Upper lobe of left lung (tissue), 4 donors: ENCODE measurements around the gene EMC1.

Experiments
- CTCF ChIP-seq, 6 experiments: fragments of 450-650 bp in 4 of 6; fragments of 200-600 bp in 2 of 6; sonication (generic) in 2 of 6; IDR thresholded peaks; one replicate each; pipeline ENCODE4 v1.5.1; 2016 to 2019; ENCODE audit warnings: antibody characterized with exemption in 6 of 6
- EP300 ChIP-seq, 4 donors: sonication (generic); formaldehyde crosslinking; IDR thresholded peaks; one replicate each; pipeline ENCODE4 v1.5.1; 2017; ENCODE audit warnings: antibody characterized with exemption in 4 of 4, control low read depth in 2 of 4
- POLR2A ChIP-seq, 4 donors: fragments of 450-650 bp; IDR thresholded peaks; one replicate each; pipeline ENCODE4 v1.5.1; 2016 to 2017; ENCODE audit warnings: antibody characterized with exemption in 4 of 4, mild to moderate bottlenecking in 2 of 4
- POLR2AphosphoS5 ChIP-seq, 2 donors: sonication (generic); formaldehyde crosslinking; IDR thresholded peaks; one replicate each; pipeline ENCODE4 v1.5.1; 2017; ENCODE audit warnings: antibody characterized with exemption in 2 of 2

DNA sequence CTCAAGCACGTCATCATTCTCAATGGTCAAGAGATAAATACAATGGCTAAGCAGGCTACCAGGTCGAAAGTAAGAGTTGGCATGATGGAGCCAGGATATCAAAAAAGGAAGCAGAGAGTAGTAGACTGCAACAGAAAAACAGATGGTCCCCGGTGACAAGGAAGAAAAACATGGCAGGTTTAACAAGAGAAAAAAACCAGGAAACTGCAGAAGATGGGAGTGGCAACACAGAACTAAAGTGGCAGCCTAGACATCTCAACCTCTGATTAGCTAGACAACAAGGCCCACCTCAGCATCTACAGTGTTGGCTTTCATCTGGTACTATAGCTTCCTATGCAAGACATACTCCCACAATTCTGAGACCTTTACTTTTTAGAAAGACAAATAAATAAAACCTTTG lies 44.4 kb downstream of the EMC1 start:
- TF ChIP-seq CTCF (IDR thresholded peaks at IDR 0.05) (no peak), EP300 (IDR thresholded peaks at IDR 0.05) (no peak), POLR2A (IDR thresholded peaks at IDR 0.05) (no peak), POLR2AphosphoS5 (IDR thresholded peaks at IDR 0.05) (no peak)
